Activated CD8-positive, alpha-beta memory T cell treated with anti-CD3 and anti-CD28 coated beads for 4 hours (primary cell): ENCODE results near the gene CCDC106.

Experiments
- DNase-seq, 2 donors: peaks; one replicate each; pipeline ENCODE4 v3.0.0-alpha.2; 2020; ENCODE audit warnings: low read depth in 2 of 2

CCDC106 gene

DNA sequence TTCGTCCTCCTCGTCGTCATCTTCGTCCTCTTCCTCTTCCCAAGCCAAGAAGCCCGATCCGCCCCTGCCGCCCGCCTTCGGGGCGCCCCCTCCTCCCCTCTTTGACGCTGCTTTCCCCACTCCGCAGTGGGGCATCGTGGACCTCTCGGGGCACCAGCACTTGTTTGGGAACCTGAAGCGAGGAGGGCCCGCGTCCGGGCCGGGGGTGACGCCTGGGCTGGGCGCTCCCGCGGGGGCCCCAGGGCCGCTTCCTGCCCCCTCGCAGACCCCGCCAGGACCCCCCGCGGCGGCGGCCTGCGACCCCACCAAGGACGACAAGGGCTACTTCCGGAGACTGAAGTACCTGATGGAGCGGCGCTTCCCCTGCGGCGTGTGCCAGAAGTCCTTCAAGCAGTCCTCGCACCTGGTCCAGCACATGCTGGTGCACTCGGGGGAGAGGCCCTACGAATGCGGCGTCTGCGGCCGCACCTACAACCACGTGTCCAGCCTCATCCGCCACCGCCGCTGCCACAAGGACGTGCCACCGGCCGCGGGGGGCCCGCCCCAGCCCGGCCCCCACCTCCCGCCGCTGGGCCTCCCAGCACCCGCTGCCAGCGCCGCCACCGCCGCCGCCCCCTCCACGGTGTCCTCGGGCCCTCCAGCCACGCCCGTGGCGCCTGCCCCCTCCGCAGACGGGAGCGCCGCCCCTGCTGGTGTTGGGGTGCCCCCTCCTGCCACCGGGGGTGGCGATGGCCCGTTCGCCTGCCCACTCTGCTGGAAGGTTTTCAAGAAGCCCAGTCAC, 33.9 kb upstream of the CCDC106 start:
- no peak for DNase-seq

DNA sequence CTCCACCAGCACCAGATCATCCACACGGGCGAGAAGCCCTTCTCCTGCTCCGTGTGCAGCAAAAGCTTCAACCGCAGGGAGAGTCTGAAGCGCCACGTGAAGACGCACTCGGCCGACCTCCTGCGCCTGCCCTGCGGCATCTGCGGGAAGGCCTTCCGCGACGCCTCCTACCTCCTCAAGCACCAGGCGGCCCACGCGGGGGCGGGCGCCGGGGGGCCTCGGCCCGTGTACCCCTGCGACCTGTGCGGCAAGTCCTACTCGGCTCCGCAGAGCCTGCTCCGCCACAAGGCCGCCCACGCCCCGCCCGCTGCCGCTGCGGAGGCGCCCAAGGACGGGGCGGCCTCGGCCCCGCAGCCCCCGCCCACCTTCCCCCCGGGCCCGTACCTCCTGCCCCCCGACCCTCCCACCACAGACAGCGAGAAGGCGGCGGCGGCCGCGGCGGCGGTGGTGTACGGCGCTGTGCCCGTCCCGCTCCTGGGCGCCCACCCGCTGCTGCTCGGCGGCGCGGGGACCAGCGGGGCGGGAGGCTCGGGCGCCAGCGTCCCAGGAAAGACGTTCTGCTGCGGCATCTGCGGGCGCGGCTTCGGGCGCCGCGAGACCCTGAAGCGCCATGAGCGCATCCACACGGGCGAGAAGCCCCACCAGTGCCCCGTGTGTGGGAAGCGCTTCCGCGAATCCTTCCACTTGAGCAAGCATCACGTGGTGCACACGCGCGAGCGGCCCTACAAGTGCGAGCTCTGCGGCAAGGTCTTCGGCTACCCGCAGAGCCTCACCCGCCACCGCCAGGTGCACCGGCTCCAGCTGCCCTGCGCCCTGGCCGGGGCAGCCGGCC, 33.1 kb upstream of the CCDC106 start:
- DNase-seq = no peak

DNA sequence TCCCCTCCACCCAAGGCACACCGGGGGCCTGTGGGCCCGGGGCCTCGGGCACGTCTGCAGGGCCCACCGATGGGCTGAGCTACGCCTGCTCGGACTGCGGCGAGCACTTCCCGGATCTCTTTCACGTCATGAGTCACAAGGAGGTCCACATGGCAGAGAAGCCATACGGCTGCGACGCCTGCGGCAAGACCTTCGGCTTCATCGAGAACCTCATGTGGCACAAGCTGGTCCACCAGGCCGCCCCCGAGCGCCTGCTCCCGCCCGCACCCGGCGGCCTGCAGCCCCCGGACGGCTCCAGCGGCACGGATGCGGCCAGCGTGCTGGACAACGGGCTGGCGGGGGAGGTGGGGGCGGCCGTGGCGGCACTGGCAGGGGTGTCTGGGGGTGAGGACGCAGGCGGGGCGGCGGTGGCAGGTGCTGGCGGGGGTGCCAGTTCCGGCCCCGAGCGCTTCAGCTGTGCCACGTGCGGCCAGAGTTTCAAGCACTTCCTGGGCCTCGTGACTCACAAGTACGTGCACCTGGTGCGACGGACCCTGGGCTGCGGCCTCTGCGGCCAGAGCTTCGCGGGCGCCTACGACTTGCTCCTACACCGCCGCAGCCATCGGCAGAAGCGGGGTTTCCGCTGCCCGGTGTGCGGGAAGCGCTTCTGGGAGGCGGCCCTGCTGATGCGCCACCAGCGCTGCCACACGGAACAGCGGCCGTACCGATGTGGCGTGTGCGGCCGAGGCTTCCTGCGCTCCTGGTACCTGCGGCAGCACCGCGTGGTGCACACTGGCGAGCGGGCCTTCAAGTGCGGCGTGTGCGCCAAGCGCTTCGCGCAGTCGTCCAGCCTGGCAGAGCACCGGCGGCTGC, 32.2 kb upstream of the CCDC106 start:
- no peak for DNase-seq

DNA sequence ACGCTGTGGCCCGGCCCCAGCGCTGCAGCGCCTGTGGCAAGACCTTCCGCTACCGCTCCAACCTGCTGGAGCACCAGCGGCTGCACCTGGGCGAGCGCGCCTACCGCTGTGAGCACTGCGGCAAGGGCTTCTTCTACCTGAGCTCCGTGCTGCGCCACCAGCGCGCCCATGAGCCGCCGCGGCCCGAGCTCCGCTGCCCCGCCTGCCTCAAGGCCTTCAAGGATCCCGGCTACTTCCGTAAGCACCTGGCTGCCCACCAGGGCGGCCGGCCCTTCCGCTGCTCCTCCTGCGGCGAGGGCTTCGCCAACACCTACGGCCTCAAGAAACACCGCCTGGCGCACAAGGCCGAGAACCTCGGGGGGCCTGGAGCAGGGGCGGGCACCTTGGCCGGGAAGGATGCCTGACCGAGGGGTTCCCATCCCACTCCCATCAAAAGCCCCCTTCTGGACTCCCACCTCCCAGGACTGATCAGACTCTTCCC, 31.6 kb upstream of the CCDC106 start:
- DNase-seq = no peak

DNA sequence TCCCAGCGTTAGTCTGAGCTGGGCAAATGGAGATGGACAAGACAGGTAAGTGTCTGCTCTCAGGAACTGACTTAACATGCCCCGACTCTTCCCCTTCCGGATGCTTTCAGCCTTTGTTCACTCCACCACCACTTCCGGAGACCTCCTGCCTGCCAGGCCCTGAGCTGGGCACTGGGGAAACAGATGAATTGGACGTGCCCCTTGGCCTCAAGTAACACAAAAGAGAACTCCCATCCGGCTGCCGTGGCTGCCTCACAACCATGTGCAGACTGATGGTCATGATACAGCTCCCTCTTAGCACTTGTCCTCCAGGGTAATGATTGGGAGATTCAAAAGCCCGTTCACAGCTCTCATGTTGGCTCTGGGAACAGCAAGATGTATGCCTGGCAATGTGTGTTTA, 30.6 kb upstream of the CCDC106 start:
- DNase-seq = no peak

DNA sequence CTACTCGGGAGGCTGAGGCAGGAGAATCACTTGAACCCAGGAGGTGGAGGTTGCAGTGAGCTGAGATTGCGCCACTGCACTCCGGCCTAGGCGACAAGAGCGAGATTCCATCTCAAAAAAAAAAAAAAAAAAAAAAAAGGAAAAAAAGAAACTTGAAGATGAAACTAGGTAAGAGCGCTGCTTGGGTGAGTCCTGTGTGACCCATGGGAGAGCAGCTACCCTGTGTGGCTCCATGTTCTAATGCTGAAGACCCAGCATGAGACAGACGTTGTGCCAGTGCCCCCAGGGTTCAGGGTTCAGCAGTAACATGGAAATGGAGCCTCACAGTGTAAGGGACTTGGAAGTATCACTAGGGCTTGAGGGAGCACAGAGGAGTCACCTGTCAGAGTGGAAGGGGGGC, 29.6 kb upstream of the CCDC106 start:
- DNase-seq = no peak

DNA sequence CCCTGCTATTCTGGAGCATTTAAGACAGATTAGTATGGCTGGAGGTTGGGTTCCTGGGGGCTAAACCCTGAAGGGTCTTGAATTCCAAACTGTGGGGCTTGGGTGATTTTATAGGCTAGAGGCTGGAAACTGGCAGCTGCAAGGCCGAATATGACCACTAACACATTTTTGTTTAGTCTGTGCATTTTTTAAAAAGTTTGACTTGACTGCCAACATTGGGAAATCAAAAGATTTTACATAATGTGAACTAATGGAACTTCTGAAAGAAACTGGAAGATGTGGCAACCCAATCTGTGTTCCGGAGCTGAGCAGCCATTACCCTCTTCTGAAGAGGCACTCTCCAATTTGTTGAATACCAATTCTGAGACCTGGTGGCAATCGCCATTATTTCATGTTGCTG, 28.7 kb upstream of the CCDC106 start:
- no peak for DNase-seq

DNA sequence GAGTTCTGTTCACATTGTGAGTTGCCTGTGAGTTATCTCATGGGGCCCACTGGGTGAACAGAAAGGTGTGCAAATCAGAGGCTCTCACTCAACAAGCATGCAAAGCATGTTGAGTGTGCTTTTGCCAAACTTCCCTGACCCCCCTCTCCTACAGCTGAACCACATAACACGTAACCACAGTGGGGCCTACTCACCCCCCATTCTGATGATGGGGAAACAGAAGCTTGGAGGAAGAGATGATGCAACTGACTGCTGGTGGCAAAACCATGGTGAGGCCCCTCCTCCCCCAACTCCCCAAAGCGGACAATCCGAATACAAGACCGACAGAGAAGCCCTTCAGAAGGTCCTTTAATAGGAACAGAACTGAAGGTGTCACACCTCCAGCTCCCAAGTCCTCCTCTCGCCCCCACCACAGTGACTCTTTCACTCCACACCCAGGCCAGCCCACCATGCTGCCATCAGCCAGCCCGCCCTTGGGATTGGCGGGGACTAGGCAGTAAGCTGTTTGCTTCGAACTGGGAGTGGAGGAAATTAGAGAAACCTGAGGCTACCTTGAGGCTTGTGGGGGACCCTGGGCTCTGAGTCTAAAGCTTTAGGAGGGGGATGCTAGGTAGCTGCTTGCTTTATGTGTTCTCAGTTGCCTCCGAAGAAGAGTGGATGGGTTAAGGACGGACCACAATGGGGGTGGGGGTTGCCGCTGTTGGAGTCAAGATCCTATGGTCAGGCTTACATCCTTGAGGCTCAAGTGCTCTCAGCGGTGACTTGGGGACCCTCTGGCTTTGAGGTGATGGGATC, 27.4 kb upstream of the CCDC106 start:
- no peak for DNase-seq

DNA sequence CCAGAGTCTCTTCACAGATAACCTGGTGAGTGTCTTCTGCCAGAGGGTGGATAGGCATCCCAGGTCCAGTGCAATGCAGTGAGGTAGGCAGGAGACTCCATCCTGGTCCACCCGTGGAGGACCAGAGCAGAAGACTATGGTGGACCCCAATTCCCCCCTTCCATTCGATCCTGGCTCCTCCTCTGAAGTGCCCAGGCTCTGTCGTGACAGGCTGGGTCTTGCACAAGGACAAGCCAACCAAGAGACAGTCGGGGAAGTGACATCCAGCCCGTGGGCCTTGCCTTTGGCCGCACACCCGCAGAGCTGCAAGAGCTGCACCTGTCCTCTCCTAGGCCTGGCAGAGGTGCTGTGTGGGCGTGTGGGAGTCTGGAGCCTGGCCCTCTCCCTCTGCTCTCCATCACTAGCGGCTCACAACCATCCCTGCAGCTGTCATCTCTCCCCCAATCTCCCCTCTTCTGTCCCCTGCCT, 26.8 kb upstream of the CCDC106 start:
- DNase-seq = no peak

DNA sequence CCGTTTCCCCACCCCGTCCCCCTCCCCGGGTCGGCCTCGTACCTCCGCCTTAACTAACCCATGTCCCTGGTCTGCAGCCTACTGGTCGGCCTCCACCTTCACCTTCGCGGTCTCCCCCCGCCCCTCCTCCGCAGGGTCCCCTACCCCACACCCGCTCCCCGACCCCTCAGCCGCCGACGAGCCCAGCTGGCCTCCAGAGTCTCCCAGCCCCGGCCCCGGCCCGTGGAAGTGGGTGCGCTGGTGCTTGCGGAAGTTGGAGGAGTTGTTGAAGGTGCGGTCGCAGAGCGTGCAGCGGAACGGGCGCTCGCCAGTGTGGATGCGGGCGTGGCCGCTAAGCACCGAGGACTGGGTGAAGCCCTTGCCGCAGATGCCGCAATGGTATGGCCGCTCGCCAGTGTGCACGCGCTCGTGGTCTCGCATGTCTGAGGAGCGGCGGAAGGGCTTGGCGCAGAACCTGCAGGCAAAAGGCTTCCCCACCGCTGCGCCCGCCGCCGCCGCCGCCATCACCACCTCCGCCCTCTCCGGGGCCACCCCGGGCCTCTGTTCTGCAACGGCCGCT, 26.3 kb upstream of the CCDC106 start:
- DNase-seq = no peak

DNA sequence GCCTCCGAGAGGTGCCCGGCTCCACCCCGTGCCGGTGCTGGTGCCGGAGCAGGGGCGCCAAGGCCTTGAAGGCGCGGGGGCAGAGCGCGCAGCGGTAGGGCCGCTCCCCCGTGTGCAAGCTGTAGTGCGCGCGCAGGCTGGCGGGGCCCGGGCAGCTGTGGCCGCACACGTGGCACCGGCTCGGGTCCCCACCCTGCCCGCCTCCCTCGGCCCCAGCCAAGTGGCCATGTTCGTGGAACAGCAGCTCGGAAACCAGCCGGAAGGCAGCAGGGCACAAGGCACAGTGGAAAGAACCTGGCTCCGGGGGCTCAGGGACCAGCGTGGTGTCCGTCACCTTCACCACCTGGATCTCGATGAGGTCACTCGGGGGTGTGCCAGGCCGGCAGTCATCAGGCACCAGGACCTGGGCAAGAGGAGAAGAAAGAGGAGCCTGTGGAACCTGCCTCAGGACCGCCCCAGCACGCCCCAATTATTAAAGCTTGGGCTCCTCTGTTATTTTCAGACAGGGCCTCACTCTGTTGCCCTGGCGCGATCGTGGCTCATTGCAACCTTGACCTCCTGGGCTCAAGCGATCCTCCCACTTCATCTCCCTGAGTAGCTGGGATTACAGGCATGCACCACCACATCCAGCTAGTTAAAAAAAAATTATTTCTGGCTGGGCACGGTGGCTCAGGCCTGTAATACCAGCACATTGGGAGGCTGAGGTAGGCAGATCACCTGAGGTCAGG, 25.6 kb upstream of the CCDC106 start:
- DNase-seq = no peak

DNA sequence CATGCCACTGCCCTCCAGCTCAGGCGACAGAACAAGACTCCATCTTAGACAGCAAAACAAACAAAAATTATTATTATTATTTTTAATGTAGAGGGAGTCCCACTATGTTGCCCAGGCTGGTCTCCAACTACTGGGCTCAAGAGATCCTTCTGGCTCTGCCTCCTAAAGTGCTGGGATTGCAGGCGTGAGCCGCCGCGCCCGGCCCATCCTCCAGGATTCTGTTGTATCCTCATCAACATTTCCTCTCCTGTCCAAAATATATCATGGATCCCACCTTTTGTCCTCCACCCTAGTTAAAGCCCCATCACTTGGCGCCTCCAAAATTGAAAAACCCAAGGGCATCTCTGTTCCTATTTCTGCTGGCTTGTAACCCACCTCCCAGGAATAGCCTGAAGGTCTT, 24.9 kb upstream of the CCDC106 start:
- DNase-seq = no peak

DNA sequence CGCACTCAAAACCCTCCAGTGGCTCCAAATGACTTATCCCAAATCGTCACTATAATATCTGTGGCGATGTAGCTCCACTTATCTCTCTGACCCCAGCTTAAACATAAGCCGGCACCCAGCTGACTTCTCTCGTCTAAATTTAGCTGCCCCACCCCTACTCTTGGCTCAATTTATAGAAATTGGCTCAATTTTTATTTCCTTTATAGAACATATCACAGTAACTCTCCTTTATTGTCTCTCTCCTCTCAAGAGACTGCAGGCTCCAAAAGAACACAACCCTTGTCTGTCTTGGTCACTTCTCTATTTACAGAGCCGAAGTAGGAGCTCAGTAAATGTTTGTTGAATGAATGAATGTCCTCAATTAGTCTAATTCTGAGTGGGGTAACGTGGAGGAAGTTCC, 24.5 kb upstream of the CCDC106 start:
- DNase-seq = no peak

DNA sequence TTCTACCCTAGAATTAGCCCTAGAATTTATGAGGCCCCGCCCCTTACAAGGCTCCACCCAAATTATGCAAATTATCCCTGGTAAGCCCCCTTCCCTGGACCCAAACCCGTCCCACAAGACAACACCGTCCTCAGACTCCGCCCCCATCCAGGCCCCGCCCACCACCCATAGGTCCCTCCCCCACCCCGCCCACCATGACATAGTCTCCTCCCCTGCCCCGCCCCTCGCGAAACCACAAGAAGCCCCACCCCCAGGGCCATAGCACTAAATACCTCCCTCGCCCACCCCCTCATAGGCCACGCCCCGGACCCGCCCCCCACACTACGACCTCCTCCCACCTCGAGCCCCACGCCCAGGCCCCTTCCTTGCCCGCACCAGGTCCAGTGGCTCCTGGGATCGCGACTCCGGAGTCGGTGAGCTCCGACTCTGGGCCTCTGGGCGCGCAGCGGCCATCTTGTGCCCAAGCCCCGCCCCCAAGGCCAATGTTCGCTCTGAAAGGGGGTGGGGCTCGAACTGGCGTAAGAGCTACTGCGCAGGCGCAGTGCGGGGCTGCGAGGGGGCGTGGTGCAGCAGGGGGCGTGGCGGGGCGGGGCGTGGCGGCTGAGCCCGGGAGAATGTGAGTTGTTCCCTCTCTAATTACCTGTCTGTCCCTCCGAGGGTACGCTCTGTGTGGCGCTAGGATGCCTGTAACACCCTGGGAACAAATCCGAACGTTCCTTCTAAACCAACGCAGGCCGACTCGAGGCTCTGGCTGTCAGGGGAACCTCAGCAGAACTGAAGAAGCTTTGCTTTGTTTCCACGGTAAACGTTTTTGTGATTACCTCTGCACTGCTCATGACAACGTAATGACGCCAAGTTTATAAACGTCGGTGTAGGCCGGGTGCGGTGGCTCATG, 23.7 kb upstream of the CCDC106 start, which contains the start of gene ZNF784:
TSS of gene ZNF784 (minus strand) at position 458 of the 895 bp plus-strand sequence. CDS start at position 453, 5 bp downstream.
- peak; percentile 83 to 87 for DNase-seq

DNA sequence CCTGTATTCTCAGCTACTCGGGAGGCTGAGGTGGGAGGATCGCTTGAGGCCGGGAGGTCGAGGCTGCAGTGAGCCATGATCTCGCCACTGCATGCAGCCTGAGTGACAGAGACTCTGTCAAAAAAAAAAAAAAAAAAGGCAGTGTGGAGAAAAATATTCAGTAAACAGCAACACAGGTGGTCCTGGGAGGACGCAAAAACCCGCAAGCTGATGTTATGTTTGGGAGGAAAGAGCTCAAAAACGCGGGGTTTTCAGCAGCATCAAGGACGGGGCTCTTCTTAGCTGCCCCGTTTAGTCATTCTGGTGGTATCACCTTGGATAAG, 23.0 kb upstream of the CCDC106 start:
- no peak for DNase-seq

DNA sequence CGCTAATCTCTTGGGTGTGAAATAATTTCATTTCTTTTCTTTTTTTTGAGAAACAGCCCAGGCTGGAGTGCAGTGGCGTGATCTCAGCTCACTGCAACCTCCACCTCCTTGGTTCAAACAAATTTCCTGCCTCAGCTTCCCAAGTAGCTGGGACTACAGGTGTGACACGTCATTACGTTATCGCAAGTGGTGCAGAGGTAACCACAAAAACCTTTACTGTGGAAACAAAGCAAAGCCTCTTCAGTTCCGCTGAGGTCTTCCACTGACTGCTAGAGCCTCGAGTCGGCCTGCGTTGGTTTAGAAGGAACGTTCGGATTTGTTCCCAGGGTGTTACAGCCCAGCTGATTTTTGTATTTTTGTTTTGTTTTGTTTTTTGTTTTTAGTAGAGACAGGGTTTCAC, 21.7 kb upstream of the CCDC106 start:
- peak in 1 of 2 donors; percentile 44 for DNase-seq

DNA sequence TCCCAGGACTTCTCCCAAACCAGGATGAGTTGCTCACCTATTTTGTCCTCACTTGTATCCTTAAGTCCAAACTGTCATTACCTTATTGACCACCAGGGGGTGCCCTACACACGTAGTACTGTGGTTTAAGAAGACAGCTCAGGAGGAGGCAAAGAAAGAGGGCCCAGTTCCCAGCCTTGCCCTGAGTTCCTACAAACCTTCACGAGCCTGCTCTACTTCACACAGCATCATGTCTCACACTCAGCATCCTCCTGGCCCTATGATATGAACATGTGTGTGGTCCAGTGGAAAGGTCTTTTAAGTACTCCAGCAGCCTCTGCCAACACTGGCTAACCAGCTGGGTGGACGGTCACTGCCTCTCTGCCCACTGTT, 15.6 kb upstream of the CCDC106 start:
- peak; percentile 80 to 81 for DNase-seq

DNA sequence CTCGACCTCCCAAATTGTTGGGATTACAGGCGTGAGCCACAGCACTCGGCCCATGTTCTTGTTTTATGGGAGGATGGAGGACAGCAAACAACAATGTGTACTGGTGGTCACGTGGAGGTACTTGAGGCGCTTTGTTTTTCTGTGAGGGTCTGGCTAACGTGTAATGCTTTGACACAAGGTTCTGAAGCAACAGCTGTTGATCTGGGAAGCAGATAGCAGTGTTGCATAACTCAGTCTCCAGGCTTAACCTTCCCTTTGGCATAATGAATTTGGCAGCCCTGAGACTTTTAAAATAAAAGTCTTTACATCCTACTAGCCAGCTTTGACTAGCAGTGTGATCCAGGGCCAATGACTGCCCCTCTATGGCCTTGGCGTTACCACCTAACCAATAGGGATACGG, 14.2 kb upstream of the CCDC106 start:
- DNase-seq = no peak

DNA sequence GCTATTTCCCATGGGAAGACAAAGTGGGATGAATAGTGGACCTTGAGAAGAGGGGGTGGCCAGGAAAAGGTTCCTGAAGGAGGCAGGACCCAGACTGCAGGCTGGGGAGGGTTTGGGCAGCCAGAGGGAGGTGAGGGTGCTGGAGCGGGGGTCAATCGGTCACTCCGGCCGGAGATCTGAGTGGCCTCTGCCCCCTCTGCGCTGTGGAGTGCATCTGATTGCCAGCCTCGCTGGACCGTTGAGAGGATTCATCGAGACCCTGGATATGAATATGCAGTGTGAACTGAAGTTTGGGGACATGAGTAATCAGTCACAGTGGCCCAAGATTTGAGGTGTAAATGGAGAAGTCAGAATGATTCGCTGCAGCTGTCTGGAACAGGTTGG, 12.7 kb upstream of the CCDC106 start:
- no peak for DNase-seq
